Measurements from ENCODE around the gene UBR3. TPM values are rescaled to one million over a fixed set of nuclear protein-coding genes. Genes with fewer than 3 reads are reported as not detected.

Gene UBR3
- total RNA-seq, 1 experiment from 2014 or later = 25.5 TPM

DNA sequence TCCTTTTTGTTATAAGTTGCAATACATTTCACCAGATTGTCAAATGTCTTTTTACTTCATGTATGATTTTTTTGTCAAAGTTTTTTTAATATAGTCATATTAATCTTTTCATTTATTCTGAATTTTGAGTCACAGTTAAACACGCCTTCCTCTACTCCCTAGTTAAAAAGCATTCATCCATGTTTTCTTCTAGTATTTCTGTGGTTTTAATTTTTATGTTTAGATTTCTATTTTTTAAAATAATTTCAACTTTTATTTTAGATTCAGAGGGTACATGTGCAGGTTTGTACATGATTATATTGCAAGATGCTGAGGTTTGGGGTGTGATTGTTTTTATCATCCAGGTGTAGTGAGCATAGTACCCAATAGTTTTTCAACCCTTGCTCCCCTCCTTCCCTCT, 204.0 kb downstream of the UBR3 start:
- no peak for DNase-seq (ENCODE audit: extremely low read depth, low read depth)

DNA sequence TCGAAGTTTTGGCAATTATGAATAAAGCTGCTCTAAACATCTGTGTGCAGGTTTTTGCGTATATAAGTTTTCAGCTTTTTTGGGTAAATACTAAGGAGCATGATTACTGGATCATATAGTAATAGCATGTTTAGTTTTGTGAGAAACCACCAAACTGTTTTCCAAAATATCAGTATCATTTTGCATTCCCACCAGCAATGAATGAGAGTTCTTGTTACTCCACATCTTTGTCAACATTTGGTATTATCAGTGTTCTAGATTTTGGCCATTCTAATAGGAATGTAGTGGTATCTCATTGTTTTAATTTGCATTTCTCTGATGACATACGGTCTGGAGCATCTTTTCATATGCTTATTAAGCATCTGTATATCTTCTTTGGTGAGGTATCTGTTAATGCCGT, 207.3 kb downstream of the UBR3 start:
- no peak for DNase-seq (ENCODE audit: extremely low read depth, low read depth)

DNA sequence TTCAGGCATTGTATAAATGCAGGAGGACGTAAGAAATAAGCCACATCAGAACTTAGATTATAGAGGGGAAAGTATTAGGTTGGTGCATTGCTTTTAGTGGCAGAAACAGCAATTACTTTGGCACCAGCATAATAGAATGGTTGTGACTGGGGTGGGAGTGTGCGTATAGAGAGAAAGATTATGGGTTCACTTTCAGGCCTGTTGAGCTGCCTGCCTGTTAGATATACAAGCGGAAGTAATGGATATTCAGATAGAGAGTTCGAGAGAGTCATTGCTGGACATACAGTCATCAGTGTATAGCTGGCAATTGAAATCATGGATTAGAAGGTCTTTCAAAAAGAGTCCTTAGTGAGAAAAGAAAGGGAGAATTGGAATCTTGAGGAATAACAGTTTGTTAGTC, 211.5 kb downstream of the UBR3 start:
- no peak for DNase-seq (ENCODE audit: extremely low read depth, low read depth)

DNA sequence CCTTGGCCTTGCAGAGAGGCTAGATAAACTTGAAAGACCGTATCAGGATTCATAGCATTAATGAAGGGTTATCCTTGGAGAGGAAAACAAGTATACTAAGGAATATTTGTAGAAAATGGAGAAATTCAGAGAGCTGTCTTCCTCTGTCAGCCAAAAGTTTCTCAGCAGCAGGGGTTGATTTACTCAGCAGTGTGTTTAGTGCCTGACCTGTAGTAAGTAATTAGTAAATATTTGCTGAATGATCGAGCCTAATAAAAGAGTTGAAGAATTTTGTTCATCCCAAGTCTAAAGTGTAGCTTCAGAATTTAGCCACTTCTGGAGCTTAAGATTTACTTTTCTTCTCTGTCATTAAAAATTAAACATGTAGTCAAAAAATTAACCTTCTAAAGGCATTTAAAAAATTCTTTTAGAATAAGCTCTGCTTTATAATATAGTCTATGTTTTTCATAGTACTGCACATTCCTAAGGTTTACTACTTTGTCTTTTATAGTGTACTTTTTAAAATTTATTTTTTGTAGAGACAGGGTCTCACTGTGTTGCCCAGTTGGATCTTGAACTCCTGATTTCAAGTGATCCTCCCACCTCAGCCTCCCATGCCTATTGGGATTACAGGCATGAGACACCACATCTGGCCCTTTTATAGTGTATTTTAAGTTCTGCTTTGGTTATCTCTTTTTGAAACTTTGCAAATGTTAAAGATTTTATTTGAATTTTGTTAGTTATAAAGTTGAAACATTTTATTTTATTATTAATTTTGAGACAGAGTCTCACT, 212.3 kb downstream of the UBR3 start:
- DNase-seq (ENCODE audit: extremely low read depth, low read depth) = no peak

DNA sequence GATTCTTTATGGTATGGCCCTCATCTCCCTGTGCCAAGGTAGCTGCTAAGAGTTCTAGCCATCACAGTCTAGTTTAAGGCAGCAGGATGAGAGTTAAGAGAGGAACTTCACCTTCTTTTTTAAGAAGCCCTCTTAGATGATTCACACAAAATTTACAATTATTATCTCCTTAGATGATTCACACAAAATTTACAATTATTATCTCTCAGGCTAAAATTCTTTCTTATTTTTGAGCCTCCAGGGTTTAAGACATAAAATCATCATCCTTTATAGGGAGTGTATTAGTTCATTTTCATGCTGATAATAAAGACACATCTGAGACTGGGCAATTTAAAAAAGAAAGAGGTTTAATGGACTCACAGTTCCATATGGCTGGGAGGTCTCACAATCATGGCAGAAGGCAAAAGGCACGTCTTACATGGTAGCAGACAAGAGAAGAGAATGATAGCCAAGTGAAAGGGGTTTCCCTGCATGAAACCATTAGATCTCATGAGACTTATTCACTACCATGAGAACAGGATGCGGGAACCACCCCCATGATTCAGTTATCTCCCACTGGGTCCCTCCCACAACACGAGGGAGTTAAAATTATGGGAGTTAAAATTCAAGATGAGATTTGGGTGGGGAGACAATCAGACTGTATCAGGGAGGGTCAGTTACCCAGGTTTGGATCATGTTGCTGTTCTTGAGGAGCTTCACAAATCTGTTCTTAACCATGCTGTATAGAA, 217.7 kb downstream of the UBR3 start:
- DNase-seq (ENCODE audit: extremely low read depth, low read depth) = no peak

DNA sequence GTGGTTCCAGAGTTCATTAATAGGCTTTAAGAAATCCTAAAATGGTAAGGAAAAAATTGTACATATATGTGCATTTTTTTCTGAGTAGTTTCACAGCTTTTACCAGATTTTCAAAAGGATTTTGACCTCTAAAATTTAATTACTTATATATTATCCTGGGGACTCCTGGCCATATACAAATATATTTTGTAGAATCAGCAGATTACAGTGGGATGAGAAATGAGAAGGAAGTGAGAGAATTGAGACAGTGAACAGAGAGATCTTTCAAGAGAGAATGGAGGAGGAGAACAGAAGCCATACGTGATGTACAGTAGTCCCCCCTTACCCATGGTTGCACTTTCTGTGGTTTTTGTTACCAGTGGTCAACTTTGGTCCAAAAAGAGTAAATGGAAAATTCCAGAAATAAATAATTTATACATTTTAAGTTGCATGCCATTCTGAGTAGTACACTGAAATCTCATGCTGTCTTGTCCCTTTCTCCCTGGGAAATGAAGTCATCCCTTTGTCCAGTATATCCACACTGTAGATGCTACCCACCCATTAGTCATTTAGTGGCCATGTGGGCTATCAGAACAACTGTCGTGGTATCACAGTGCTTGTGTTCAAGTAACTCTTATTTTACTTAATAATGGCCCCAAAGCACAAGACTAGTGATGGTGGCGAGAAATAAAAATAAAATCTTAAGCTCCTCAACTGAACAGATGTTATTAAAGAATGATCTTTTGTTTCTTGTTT, 220.2 kb downstream of the UBR3 start:
- DNase-seq (ENCODE audit: extremely low read depth, low read depth) = no peak

DNA sequence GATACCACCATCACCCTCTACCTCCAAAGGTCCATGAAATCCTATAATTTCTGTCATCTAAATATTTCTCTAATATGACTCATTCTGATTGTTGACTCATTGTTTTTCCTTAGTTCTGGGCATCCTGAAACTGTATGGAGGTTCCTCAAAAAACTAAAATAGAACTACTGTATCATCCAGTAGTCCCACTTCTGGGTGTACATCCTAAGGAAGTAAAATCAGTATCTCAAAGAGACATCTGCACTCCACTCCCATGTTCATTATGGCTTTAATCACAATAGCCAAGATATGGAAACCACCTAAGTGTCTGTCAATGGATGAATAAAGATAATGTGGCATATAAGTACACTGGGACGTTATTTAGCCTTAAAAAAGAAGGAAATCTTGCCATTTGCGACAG, 224.9 kb downstream of the UBR3 start:
- no peak for DNase-seq (ENCODE audit: extremely low read depth, low read depth)

DNA sequence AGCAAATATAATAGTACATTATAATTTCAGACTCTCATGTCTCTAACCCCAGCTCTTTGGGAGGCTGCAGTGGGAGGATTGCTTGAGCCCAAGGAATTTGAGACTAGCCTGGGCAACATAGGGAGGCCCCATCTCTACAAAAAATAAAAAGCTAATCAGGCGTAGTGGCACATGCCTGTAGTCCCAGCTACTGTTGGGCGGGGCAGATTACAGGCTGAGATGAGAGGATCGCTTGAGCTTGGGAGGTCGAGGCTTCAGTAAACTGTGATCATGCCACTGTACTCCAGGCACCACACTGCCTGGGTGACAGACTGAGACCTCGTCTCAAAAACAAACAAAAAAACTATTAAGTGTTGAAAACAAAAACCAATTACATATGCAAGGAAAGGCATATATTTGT, 227.7 kb downstream of the UBR3 start:
- DNase-seq (ENCODE audit: extremely low read depth, low read depth) = no peak

DNA sequence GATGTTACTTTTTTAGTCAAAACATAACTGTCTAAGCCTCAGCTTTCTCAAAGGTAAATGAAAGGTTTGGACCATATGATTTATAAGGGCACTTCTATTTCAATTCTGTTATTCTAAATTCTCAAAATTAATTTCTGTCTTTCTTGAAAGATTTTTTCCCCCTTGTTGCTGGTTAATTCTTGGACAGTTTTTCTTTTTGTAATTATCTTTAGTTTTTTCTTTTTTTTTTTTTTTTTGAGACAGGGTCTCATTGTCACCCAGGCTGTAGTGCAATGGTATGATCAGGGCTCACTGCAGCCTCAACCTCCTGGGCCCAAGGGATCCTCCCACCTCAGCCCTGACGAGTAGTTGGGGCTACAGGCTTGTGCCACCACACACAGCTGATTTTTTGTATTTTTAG, 229.6 kb downstream of the UBR3 start:
- DNase-seq (ENCODE audit: extremely low read depth, low read depth) = no peak

DNA sequence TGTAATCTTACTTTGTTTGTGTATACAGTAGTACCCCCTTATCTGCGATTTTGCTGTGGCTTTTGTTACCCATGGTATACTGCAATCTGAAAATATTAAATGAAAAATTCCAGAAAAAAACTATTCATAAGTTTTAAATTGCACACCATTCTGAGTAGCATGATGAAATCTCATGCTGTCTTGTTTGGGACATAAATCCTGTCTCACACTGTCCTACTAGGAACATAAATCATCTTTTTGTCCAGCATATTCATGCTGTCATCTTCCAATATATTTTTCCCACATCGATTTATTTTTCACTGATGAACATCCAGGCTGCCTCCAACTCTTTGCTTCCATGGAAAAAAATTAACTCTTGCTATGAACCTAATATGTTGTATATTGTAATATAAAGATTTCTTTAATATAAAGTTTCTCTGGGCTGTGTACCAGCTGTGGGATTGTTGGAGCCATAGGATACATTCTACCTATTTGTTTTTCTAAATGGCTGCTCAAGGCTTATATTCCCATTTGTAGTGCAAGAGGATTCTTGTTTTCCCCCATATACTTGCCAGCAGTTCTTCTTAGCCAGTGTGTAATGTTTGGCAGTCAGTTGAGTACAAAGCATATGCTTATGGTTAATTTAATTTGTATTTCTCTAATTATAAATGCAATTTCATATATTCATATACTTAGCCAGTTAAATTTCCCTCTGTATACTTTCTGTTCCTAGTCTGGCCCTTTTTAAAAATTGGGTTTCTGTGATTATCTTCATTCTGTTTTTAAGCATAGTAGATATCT, 236.4 kb downstream of the UBR3 start:
- DNase-seq (ENCODE audit: extremely low read depth, low read depth) = no peak

DNA sequence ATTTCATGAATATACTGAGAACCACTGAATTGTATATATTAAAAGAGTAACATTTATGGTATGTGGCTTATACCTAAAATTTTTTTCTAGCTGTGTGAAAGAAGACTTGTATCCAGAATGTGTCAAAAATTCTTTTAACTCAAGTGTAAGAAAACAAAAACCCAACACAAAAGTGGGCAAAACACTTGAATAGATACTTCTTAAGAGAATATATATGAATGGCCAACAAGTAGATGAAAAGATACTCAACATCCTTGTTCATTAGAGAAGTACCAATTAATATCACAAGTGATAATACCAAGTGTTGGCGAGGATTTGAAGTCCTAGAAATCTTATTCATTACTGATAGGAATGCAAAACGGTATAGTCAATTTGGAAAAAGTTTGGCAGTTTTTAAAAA, 243.5 kb downstream of the UBR3 start:
- DNase-seq (ENCODE audit: extremely low read depth, low read depth) = no peak

DNA sequence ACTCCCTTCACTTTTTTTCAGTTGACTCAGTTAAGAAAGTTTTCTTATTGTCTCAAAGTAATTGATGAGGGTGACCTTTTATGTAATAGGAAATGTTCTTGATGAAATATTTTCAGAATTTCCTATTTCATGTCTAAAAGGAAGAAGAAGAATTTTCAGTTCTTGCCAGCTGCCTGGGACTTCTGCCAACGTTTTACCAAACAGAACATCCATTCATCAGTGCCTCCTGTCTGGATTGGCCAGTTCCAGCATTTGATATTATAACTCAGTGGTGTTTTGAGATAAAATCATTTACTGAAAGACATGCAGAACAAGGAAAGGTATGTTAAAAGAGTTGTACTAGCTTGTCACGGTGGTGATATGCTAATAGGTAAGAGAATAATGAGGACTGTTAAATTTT, 246.0 kb downstream of the UBR3 start:
- no peak for DNase-seq (ENCODE audit: extremely low read depth, low read depth)

DNA sequence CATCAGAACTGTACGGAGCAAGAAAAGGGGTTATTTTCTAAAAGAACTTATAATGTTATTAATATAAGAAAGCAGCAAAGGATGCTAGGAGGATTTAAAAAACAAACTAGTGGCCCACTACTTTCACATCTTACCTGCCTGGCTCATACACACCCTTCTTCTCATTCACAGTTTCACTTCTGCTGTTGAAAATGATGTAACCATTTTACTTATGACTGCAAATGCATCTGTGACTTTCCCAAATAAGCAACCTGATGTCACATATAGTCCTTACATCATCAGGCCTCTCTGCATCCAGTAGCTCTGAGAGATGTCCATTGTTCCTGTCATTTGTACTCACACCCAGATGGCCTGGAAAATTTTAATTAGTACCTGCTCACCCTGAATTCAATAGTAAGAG, 248.9 kb downstream of the UBR3 start:
- DNase-seq (ENCODE audit: extremely low read depth, low read depth) = no peak

DNA sequence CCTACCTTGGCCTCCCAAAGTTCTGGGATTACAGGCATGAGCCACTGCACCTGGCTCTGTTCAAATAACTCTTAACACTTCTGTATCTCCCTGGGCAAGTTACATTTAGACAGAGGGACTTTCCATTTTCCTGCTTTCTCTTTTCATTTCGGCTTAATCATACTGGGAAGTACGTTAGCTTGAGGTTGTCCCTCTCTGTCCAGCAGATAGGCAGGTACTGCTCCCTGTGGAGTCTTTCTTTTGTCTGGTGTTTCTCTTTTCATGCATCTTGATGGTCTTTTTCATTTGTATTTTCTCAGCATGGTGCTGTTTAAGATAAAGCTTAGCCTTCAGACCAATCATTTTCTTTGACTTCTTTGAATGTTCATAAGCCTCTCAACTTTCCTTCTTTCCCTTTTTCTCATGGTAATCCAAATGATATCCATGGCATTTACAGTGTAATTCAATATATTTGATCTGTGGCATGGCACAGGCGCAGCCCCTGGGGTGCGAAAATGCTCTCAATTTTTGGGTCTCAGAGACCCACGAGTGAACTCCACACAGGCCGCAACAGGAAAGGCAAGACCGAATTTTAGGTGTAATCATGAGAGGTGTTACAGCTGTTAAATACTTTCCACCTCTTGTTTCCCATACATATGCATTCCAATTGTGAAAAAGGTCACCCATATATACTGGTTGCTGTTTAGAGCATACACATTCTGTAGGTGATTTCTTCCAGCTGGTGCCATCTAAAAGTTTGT, 250.7 kb downstream of the UBR3 start:
- DNase-seq (ENCODE audit: extremely low read depth, low read depth) = no peak

DNA sequence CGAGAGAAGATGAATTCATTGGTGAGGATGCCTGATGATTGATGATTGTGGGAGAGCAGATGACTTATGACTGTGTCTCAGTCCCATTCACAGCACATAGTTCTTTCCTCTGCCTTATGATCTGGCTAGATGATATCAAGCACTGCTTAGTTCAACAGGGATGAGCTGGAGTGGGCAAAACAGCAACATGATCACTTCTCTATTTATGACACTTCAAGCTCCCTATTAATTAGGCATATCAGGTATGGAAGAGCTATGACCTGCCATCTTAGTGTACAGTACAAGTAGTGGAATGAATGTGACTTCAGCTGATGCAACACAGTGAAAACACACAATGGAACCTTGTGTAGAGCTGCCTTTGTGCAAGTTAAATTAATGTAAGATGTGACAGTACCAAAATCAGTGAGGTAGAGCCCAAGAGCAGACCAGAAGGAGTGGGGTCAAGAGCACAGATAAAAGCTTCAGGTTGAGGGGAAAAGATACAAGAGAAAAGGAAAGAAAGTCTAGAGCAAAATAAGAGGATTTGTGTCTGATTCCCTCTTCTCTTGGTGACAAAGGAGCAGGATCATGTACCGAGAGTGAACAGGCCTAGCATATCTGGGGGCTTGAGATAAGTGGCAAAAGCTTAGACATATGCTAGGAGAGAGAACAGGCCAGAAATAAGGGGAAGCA, 257.7 kb downstream of the UBR3 start:
- DNase-seq (ENCODE audit: extremely low read depth, low read depth) = peak; percentile 30

DNA sequence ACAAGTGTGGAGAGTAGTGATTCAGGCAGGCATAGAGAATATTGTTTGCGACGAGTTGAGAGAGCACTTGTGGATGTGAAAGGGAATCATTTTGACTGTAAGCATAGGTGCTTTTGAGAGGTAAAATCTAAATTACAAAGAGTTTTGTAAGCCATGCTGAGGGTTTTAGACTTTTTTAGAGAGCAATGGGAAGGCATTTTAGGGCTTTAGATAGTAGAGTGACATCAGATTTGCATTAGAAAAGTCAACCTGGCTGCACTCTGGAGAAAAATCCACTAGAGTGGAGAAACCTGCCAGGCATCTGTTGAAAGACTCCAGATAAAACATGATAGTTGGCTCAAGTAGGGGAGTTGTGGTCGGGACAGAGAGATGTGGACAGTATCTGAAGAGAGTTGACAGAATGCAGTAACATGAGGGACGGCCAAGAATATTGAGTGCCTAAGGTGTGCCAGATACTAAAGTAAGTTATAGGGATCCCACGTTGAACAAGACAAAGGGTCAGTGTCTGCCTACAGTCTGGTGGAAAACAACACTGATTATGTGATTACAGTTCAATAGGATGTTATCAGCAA, 258.9 kb downstream of the UBR3 start:
- no peak for DNase-seq (ENCODE audit: extremely low read depth, low read depth)

DNA sequence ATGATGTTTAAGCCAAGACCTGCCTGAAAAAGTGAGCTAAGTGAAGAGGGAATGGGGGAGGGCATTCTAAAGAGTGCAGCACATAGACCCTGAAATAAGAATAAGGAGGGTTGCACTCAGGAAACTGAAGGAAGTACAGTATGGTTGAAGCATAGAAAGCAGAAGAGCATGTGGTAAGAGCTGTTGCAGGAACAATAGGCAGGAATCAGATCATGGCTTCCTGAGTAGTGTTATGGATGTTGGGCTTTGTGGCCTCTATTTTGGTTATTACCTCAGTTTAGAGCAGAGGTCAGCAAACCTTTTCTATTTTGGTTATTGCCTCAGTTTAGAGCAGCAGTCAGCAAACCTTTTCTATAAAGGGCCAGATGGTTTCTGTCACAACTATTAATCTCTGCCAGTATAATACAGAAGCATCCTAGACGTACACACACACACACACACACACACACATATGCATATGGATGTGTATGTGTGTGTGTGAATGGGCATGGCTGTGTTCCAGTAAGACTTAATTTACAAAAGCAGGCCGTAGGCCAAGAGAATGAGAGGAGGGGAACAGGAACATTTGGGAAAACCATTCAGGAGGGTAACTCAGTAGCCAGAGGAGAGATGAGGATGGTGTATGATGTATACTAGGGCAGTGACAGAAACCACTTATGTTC, 259.6 kb downstream of the UBR3 start:
- no peak for DNase-seq (ENCODE audit: extremely low read depth, low read depth)

DNA sequence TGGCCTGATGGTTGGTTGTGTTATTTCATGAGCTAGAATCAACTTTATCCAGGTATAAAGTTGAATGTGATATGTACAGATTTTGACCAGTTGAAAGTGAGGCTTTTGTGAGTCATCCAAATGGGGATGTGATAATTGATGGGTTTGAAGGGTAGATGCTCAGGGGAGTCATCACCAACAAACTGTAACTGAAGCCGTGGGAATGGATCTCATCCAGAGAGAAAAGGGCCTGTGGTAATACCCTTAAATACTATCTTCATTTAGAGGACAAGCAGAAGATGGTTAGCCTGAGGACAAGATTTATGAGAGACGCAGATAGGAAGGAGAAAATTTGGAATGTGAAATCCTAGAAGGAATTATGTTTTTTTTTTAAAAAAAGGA, 260.1 kb downstream of the UBR3 start:
- DNase-seq (ENCODE audit: extremely low read depth, low read depth) = no peak

DNA sequence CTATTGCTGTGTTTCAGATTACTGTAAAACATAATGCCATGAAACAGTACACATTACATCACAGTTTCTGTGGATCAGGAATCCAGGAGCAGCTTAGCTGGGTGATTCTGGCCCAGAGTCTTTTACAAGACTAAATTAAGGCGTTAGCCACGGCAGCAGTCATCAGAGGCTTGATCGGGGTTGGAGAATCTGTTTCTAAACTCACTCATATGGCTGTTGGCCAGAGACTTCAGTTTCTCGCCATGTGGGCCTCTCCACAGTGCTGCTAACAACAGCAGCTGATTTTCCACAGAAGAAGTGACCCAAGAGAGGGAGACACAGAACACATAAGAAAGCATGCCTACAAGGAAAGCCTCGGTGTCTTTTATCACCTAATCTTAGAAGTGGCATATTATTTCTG, 261.5 kb downstream of the UBR3 start:
- DNase-seq (ENCODE audit: extremely low read depth, low read depth) = no peak
